ENCODE measurements around the gene INPP4A.

Gene INPP4A

DNA sequence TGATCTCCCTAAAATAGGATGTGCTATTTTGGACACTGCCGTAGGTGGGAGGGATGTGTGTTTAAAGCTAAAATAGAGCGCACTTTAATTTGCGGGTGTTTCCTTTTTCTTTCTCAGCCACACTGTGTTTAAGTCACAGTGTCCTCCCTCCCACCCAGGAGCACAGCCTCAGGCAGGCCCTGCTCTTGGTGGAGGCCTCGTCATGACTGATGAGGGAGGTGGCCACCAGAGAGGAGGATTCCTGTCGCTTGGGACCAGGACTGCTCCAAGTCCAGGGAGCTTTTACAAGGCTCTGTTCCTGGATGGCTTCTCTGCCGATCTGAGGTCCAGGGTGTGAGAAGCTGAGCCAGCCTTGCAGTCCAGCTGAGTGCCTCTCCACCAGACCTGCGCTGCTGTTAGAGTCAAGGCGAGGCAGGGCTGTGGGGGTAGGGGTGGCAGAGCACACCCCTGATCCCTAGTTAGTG lies 33.5 kb downstream of the INPP4A start:
- no peak for DNase-seq

GRCh38 chr2:98478907-98479306 lies 34.2 kb downstream of the INPP4A start:
- DNase-seq, result no peak

DNA sequence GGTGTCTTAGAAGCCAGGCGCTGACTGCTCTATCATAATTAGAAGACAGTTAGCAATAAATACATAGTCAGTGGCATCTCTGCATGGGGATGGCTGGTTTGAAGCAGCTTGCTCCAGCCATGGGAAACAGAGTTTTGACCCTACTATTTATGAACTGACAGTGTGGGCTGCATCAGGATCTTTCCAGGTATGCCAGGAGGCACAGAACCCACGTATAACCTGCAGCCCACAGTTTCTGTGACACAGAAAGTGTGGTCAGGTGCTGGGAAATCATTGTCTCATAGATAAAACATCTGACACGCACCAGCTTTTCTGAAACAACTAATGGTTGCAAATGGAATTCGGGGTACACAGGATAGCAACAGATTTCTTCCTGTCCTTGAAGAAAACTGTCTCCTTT lies 34.7 kb downstream of the INPP4A start:
- no peak for DNase-seq

DNA sequence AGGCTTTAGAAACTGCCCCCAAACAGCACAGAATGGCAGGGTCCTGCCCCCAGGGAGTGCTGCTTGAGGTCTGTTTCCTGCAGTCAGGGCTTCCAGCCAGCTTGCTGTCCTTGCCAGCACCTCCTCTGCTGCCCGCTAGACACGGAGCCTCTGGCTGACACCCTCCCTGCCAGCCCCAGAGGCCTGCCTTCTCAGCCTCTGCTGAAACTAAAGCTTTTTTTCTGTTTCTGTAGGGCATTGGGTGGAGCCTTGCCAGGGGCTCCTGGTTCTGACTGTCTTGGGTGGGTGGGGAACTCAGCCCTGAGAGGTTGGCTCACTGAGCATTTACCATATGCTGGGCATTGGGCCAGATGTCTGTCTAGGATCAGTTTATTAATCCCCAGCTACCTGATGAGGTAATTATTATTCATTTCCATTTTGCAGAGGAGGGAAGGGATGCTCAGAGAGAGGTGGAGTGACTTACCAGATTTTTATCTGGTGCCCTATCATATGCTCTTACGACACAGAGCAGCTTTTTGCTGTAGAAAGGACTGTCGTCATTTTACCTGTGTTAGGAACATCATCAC lies 35.4 kb downstream of the INPP4A start:
- no peak for DNase-seq

DNA sequence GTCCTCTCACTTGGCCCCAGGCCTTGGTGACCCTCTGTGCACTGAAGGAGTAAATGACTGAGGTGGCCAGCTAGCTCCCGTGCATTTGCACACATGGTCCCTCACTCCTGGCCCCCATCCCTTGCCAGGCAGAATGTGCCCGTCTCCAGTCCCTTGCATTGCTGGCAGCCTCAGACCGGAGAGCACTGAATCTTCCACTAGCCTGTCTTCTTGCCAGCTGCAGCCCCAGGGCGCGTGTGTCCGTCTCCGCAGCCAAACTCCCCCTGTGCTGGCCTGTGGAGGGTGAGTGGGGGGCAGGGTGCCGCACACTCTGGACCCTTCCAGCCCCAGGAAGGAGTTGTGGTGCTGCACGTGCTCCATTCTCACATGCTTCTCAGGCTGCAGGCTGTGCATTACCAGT lies 35.9 kb downstream of the INPP4A start:
- DNase-seq, result no peak

DNA sequence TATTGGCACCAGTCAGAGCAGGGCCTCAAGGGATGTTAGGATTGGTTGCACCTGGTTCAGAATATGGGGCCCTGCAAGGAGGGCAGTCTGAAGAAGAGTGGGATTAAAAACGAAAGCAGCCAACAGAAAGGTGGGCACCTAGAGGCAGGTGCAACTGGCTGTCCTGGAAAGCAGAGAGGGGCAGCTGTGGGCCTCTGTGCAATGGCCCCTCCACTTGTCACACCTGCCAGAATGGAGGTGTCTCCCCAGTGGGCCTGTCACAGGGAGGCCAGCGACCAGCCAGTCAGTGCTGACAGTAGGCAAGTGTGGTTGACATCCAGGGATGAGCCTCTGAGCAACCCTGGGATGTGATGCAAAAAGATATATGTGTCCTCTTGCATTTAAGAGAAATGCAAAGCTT lies 37.7 kb downstream of the INPP4A start:
- no peak for DNase-seq

GRCh38 chr2:98483257-98483861 lies 38.7 kb downstream of the INPP4A start:
- no peak for DNase-seq

- DNase-seq, result no peak
These were observed 39.5 kb downstream of the INPP4A start for GRCh38 chr2:98484121-98484557.

GRCh38 chr2:98484652-98485452 lies 40.2 kb downstream of the INPP4A start:
- no peak for DNase-seq

DNA sequence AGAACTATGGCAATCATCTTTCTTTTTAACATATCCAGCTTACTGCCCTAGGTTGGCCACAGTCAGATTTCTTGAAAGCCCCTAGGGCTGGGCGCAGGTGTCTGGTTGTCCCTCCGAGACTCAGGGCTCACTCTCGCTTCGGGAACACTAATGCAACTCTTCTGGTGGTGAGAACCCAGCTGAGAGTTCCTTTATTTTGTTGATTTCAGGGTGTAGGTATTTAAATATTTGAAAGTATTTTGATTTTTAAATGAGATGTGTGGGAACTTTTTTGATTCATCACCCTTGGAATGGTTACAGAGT lies 40.7 kb downstream of the INPP4A start:
- no peak for DNase-seq

DNA sequence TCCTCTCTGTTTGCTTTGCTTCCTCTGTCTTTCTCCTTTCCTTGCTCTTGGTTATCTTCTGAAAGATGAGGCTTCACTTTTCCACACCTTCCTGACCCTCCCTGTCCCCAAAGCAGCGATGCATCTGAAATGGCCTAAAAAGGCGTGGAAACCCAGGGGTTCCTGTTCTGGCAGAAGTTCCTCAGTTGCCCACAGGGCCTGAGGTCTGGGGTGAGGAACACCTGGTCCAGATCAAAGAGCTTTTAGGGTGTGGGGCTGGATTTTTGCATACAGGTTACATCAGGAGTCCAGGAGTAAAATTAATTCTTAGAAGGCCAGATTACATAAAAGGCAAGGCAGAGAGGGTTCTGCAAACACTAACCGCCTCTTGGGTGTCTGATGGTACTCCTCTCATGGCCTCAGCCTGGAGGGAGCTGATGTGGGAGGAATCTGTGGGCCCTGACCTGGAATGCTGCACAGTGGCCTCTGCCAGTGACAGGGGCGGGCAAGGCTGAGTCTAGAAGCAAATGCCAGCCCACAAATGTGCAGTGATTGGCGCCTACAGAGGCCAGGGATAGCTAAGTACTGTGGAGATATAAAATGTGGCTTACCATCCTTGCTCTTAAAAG lies 41.8 kb downstream of the INPP4A start:
- no peak for DNase-seq

DNA sequence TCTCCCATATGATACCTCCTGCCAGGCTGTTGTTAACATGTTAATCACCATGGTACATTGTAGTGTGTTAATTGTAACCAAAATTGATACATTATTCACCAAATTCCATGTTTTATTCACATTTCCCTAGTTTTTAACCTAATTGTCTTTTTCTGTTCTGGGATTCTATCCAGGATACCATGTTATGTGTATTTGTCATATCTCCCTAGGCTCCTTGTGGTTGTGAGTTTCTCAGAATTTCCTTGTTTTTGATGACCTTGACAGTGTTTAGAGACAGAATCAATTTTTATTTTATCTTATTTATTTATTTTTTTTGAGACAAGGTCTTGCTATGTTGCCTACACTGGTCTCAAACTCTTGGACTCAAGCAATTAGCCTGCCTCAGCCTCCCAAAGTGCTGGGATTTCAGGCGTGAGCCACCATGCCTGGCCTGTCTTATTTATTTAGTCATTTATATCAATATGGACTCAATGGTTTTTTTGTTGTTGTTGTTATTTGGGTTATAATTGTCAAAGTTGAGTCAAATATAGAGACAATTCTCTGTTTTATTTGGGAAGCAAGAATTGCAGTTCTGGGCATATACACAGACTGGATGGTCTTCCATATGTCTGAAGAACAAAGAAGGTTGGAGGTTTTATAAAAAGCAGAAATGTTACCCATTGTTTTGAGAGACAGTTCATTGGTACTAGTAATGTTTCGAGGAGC lies 42.6 kb downstream of the INPP4A start:
- no peak for DNase-seq

GRCh38 chr2:98487806-98488189 lies 43.1 kb downstream of the INPP4A start:
- no peak for DNase-seq

- DNase-seq, result no peak
These were observed 43.6 kb downstream of the INPP4A start for GRCh38 chr2:98488252-98488651.

GRCh38 chr2:98489486-98489885 lies 44.8 kb downstream of the INPP4A start:
- no peak for DNase-seq

- DNase-seq, result no peak
These were observed 45.6 kb downstream of the INPP4A start for GRCh38 chr2:98489971-98490962.

DNA sequence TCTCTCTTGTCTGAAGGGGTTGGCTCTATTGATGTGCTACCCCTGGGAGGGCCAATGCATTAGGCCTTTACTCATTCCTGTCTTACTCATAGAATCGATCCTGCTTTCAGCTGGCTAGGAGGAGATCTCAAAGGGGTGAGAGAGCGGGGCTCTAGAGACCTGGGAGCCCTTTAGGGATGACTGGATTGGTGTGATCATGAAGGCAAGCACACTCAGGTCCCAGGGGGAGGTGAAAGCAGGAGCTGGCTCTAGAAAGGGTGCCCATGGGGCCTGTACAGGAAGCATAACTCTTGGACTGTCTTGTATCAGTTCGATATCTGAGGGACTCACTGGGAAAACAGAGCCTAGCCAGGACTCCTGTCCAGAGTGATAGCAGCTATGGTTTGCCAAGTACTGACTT lies 47.8 kb downstream of the INPP4A start:
- DNase-seq, result no peak

- no peak for DNase-seq
These were observed 50.0 kb downstream of the INPP4A start for GRCh38 chr2:98494699-98495098.

DNA sequence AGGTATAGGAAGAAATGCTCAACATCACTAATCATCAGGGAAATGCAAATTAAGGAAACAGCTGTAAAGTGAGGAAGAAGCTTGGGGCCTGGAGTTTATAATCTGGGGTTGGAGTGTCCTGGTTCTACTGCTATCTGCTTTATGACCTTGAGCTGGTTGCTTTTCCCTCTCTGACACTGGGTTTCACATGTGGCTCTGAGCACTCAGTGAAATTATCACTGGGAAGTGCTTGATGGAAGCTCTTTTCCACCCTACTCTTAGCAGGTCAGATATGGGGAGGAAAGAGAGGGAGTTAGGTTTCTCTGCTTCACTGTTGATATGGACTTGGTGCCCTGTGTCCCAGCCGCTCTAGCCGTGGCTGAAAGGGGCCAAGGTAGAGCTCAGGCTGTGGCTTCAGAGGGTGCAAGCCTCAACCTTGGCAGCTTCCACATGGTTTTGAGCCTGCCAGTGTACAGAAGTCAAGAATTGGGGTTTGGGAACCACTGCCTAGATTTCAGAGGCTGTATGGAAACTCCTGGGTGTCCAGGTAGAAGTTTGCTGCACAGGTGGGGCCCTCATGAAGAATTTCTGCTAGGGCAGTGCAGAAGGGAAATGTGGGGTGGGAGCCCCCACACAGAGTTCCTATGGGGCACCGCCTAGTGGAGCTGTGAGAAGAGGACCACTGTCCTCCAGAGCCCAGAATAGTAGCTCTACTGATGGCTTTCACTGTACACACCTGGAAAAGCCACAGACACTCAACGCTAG lies 52.3 kb downstream of the INPP4A start:
- DNase-seq, result no peak

DNA sequence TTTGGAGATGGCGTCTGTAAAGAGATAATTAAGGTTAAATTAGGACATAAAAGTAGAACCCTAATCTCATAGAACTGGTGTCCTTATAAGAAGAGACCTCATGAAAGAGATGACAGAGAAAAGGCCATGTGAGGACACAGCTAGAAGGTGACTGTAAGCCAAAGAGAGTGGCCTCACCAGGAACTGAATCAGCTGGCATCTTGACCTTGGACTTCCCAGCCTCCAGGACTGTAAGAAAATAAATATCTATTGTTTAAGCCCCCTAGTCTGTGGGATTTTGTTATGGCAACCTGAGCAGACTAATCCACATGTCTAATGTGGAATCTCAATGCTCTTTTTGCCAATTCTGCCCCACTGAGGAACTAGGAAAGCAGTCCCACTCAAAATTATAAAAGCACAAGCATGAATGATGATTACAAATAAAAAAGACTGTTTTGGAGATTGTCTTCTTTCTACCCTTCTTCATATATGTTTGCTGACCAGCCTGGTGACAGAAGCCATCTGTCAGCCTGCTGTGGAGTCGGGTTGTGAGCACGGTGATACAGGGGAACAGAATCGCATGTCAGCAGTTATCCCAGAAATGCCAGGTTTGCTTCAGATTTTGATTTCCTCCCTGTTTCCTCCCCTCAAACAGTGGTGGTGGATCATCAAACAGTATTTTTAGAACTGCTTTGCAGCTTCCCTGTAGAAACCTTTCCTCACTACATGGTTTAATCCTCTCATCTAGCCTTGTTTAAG lies 54.2 kb downstream of the INPP4A start:
- no peak for DNase-seq

DNA sequence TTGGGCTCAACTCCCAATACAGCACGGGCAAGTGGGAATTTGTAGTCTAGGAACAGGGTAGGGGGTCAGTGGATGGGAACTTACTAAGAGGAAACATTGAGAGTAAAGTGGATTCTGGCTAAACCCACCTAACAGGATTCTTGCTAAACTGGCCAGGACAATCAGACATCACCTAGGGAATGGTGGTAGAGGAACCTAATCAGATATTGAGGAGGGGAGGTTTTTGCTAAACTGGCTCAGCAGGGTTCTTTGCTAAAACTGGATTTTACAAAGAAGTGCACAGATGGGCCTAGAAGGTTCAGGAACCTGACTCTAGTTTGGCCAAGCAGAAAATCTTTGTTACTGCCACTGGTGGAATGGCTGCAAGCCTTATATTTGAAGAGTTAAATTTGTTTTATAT lies 55.9 kb downstream of the INPP4A start:
- DNase-seq, result no peak
